ENCODE results near the gene TNFRSF11A.

The TNFRSF11A gene

DNA sequence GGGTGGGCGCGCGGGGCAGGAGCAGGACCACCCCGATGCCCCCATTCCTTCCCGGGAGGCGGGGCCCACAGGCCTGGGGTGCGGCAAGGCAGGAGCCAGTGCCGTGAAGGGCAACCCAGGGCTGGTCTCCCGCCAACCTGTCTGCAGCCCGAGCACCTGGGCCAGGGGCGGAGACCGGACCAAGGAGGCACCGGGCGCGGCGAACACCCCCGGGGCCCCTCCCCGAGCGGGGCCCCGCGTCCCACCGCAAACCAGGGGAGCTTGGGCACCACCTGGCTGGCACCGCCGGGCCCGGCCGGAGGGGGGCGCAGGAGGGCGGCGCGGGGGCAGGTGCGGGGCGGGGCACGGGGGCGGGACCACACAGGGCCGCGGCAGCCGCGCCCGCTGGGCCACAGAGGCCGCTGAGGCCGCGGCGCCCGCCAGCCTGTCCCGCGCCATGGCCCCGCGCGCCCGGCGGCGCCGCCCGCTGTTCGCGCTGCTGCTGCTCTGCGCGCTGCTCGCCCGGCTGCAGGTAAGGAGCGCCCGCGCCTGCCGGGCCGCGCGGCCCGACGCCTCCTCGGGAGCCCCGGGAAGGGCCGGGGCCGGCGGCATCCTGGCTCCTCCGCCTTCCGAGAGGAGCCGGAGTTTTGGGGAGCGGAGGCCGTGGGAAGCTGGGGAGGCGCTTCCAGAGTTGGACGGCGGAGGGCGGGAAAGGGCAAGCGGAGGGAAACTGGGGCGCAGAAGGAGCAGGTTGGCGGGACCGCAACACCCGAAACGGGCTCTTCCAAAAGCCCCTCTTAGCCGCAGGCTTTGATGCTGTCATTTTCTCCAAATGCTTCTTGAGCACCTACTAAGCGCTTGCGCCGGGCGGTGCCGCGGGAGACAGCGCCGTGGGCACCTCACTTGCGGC is at the start of gene TNFRSF11A:
Gene TNFRSF11A (plus strand): TSS at position 394 of the 889 bp plus-strand sequence. CDS start 43 bp downstream, at position 437.
- peak within 1 kb of the TSS; percentile 36 for H3K4me3 ChIP-seq (ENCODE audit: control insufficient read depth, low read depth, low read length)
- TF ChIP-seq, protein P1, sequence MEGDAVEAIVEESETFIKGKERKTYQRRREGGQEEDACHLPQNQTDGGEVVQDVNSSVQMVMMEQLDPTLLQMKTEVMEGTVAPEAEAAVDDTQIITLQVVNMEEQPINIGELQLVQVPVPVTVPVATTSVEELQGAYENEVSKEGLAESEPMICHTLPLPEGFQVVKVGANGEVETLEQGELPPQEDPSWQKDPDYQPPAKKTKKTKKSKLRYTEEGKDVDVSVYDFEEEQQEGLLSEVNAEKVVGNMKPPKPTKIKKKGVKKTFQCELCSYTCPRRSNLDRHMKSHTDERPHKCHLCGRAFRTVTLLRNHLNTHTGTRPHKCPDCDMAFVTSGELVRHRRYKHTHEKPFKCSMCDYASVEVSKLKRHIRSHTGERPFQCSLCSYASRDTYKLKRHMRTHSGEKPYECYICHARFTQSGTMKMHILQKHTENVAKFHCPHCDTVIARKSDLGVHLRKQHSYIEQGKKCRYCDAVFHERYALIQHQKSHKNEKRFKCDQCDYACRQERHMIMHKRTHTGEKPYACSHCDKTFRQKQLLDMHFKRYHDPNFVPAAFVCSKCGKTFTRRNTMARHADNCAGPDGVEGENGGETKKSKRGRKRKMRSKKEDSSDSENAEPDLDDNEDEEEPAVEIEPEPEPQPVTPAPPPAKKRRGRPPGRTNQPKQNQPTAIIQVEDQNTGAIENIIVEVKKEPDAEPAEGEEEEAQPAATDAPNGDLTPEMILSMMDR (IDR thresholded peaks at IDR 0.05; ENCODE audit: control insufficient read depth, insufficient read depth, low read depth, low read length, missing control alignments) = peak; percentile 9
- DNase-seq (ENCODE audit: low read depth) = no peak

GRCh38 chr18:62277045-62277444 is 48.1 kb upstream of the TNFRSF11A start:
- TF ChIP-seq, protein P1 (IDR thresholded peaks at IDR 0.05; ENCODE audit: control insufficient read depth, insufficient read depth, low read depth, low read length, missing control alignments) = no peak
- DNase-seq (ENCODE audit: low read depth) = no peak
- H3K4me3 ChIP-seq (ENCODE audit: control insufficient read depth, low read depth, low read length) = no peak overlapping the region

- DNase-seq (ENCODE audit: low read depth) = no peak
- TF ChIP-seq, protein P1 (IDR thresholded peaks at IDR 0.05; ENCODE audit: control insufficient read depth, insufficient read depth, low read depth, low read length, missing control alignments) = no peak
- no peak overlapping the region for H3K4me3 ChIP-seq (ENCODE audit: control insufficient read depth, low read depth, low read length)
These were observed 45.5 kb upstream of the TNFRSF11A start for GRCh38 chr18:62279561-62279960.

GRCh38 chr18:62280058-62280457 is 45.1 kb upstream of the TNFRSF11A start:
- TF ChIP-seq, protein P1 (IDR thresholded peaks at IDR 0.05; ENCODE audit: control insufficient read depth, insufficient read depth, low read depth, low read length, missing control alignments) = no peak
- no peak overlapping the region for H3K4me3 ChIP-seq (ENCODE audit: control insufficient read depth, low read depth, low read length)
- DNase-seq (ENCODE audit: low read depth) = no peak

GRCh38 chr18:62280786-62281185 is 44.3 kb upstream of the TNFRSF11A start:
- DNase-seq (ENCODE audit: low read depth) = no peak
- TF ChIP-seq, protein P1 (IDR thresholded peaks at IDR 0.05; ENCODE audit: control insufficient read depth, insufficient read depth, low read depth, low read length, missing control alignments) = no peak
- H3K4me3 ChIP-seq (ENCODE audit: control insufficient read depth, low read depth, low read length) = no peak overlapping the region

DNA sequence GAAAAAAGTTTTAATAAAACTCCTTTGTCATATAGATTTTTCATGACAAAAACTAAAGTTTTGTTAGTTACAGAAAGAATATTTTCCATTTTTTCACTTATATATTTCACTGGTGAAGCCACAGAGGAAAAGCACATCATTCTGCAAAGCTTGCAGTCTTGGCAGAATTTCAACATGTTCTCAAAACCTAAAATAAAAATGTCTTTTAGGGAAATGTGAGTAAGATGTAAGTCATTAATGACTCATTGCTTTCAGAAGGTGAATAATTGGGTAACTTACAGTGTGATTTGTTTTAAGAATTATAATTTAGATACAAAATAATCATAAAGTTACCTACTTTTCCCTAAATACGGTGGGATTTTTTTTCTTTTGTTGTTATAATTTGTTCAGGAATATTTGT is 43.4 kb upstream of the TNFRSF11A start:
- DNase-seq (ENCODE audit: low read depth) = peak; percentile 68
- no peak overlapping the region for H3K4me3 ChIP-seq (ENCODE audit: control insufficient read depth, low read depth, low read length)
- TF ChIP-seq, protein P1 (IDR thresholded peaks at IDR 0.05; ENCODE audit: control insufficient read depth, insufficient read depth, low read depth, low read length, missing control alignments) = no peak

All from AG09309 (cell line).